Embryonic facial prominence (tissue), 1 donor: Measurements from ENCODE around the gene GALNT10.

Experiments used
- DNase-seq: peaks from one replicate; pipeline ENCODE4 v3.0.0-alpha.2; 2016; ENCODE audit errors: extremely low spot score

GALNT10 gene

DNA sequence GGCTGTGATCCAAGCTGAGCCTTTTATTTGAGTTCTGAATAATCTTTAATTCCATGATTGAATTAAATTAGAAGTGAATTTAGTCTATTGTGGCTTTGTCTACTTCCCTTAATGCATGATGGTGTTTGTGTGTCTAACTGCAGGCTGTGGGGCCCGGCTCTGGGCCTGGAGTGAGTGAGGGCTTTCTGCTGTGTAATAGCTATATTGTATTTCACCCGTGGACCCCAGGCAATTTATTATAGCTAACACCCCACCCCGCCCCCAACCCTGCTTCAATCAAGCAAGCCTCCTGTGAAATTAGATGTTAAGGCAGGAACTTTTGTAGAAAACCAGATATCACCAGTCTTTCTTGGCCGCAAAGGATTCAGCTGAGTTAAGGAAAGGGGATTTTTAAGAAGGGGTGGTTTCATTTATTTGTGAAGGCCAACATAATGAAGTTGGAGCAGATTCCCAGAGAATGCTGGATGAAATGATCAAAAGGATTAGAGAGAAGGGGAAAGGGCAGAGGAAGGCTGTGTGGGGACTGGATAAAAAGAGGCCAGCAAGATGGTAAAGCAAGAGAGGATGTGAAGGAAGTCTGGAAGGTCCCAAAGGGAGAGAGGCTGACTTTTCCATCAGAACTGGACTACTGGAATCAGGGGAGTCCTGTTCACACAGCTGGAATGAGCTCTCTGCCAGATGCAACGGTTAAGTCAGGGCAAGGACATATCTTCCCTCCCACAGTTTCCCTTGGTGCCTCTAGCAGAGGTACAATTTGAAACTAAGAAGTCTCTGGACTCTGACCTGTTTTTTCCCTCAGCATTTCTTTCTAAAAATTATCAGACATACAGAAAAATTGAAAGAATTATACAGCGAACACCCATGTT is 129.9 kb downstream of the GALNT10 start:
- peak; percentile 30 for DNase-seq

DNA sequence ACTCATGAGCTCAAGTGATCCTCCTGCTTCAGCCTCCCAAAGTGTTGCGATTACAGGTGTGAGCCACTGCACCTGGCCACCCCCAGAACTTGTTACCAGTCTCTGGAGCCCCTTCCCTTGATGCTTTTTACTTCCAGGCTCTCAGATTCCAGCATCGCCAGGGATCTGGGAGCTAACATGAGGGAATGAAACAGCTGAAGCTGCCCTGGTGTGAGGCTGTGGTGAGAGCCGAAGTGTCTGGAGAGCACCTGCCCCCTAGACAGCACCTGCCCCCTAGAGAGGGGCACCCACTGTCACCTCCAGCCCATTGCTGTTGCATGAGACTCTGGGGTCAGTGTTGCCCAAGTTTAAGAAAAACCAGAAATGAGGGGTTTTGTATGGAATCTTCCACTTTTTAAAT is 131.0 kb downstream of the GALNT10 start:
- no peak for DNase-seq

- no peak for DNase-seq
Observed at GRCh38 chr5:154324033-154324432, 133.5 kb downstream of the GALNT10 start.

- no peak for DNase-seq
Observed at GRCh38 chr5:154325566-154325965, 135.0 kb downstream of the GALNT10 start.

DNA sequence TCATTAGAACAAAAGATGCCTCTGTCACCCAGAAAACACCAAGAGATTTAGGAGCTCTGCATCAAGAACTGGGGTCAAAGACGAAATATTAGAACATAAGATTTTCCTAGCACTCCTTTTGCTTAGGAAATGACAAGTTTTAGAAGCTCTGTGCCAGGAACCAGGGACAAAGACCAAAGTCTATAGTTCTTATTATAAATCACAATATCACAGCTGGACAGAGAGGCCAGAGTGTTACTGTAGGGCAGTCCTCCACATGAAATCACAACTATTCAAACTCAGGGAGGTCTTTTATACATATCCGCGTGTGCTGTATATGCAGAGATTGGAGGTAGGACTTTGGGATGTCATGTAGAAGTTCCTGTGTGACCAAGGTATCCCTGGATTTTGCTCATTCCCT is 138.5 kb downstream of the GALNT10 start:
- DNase-seq: no peak

DNA sequence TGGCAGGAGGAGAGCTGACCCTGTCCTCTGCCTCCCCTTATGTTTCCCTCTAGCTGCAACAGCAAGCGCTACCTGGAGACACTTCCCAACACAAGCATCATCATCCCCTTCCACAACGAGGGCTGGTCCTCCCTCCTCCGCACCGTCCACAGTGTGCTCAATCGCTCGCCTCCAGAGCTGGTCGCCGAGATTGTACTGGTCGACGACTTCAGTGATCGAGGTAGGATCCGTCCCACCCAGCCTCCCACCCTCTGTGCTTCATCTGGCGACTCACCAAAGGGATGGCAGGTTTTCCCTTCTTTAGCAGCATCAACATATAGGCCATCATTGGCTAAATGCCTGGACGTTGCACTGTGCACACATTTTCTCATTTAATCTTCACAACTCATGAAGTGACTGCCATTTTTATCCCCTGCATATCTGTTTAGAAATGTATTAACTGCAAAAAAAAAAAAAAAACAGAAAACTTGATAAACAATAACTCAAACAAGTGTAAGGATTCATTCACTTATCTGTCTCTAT is 139.0 kb downstream of the GALNT10 start:
- no peak for DNase-seq

GRCh38 chr5:154330097-154330667 is 139.6 kb downstream of the GALNT10 start:
- DNase-seq: no peak

- no peak for DNase-seq
Observed at GRCh38 chr5:154331232-154331631, 140.7 kb downstream of the GALNT10 start.

DNA sequence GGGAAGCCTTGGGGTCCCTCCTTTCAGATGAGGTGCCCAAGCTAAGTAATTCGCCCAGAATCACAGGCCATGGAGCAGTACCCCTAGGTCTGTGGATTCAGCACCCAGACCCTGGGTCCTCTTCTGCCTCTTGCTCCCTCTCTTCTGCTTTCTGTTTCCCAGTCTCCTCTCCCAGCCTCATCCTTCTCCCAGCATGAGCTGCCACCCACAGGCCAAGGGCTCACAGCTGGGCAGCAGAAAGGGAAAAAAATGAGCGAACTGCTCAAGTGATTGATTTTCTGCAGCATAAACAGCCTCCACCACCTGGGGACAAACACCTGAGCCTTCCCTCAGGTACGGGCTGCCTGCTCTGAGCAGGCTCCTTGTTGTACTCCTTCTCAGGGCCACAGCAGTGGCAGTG is 141.4 kb downstream of the GALNT10 start:
- no peak for DNase-seq

- DNase-seq: no peak
Observed at GRCh38 chr5:154332451-154332850, 141.9 kb downstream of the GALNT10 start.

- no peak for DNase-seq
Observed at GRCh38 chr5:154333016-154333415, 142.5 kb downstream of the GALNT10 start.

DNA sequence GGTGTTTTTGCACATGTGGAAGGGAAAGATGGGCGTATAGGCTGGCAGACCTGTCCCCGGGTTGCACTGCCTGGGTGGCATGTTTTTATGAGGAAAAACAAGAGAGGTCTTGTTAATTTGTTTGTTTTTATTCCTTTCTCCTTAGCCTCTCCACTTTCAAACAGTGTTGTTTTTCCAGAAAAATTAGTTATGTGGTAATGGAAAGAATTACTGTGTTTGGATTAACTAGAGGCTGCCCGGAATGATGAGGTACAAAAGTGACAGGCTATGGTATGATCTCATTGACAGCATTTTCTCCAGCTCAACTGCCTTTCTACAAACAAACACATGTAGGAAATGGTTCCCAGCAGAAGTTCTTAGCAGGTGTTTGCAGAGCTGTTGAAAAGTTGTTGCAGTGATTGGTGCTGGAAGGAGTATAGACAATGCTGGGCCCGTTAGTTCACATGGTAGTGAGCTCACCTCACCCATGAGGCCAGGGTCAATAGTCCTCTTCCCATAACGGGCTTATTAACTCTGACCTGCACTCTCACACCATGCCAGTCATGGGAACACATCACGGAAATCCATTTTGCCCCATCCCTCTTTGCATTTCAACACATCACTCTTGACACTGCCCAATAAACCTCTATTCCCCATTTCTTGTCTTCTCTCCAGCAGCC is 144.0 kb downstream of the GALNT10 start:
- no peak for DNase-seq

DNA sequence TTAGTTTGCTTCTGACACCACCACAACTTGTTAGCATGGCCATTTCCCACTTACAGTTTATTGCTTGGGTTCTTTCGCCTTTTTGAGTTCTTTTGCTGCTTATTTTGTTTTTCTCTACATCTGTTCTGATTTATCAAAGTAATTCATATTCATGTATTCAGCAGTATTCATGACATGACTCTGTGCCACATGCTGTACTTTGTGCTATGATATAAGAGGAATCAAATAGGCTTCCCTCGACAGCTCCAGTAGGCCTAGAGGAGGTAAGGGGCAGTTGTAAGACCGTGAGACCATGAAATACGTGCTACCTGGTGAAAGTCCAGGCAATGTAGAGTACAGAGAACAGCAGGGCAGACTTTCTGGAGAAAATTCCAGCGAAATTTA is 144.5 kb downstream of the GALNT10 start:
- DNase-seq: no peak

- no peak for DNase-seq
Observed at GRCh38 chr5:154341620-154342019, 151.1 kb downstream of the GALNT10 start.

DNA sequence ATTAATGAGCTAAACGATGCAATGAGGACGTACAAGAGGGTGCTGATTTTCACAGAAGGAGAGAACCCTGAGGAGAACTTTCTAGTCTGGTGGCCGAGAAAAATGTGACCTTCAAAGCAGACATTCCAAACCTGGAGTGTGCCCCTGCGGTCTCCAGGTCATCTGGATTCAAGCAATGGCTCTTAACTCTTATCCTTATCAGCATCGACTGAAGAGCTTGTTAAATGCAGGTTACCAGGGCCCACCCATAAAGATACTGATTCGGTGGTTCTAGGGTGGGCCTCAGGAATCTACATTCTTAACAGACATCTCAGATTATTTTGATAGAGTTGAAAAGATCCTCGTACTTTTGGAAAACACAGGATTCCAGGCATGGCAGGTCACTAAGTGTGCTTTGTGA is 151.7 kb downstream of the GALNT10 start:
- DNase-seq: no peak

DNA sequence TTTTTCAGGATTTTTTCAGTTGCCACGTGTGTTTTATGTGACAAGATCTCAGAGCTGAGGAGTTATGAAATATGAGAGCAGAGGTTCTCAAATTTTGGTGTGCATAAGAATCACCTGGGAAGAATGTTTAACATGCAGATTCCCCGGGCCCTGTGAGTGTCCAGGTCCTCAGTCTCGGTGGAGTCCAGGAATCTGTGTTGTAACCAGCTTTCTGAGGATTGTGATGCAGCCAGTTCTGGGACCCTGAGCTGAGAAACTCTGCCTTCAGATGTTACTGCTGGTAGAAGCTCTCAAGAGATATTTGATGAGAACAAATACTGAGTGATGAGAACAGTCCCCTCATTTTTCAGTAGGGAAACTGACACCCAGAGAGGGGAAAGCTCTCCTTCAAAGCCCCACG is 152.4 kb downstream of the GALNT10 start:
- DNase-seq: no peak

DNA sequence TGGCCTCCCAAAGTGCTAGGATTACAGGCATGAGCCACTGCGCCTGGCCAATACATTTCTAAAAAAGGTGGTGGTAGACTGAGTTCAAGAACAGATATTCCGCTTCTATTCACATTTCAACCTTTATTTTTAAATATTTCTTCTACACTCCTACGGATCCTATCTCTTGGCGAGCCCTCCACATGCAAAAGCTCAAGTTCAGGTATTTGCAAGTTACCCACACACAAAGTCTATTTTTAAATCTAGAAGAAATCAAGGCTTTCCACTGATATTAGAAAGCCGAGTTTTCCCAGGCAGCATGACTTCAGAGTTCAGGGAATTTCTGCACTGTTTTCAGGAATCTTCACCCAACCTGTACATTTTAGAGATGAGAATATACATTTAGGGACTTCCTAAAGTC is 153.9 kb downstream of the GALNT10 start:
- no peak for DNase-seq

DNA sequence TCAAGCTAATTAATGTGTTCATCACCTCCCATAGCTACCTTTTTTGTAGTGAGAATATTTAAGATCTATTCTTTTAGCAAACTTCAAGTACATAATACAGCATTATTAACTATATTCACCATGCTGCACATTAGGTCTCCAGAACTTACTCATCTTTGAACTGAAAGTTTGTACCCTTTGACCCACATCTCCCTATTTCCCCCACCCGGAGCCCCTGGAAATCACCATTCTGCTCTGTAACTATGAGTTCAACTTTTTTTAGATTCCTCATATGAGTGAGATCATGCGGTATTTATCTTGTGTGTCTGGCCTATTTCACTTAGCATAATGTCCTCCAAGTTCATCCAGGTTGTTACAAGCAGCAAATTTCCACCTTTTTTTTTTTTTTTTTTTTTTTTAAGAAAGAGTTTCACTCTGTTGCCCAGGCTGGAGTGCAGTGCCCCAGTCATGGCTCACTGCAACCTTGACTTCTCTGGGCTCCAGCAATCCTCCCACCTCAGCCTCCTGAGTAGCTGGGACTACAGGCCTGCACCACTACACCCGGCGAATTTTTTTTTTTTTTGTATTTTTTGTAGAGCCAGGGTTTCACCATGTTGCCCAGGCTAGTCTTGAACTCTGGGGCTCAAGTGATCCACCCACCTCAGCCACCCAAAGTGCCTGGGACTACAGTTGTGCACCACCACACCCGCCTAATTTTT is 154.9 kb downstream of the GALNT10 start:
- DNase-seq: no peak

GRCh38 chr5:154346427-154346826 is 155.9 kb downstream of the GALNT10 start:
- DNase-seq: no peak

- DNase-seq: no peak
Observed at GRCh38 chr5:154349626-154350264, 159.2 kb downstream of the GALNT10 start.

GRCh38 chr5:154351141-154351540 is 160.6 kb downstream of the GALNT10 start:
- no peak for DNase-seq

- DNase-seq: no peak
Observed at GRCh38 chr5:154351566-154351965, 161.0 kb downstream of the GALNT10 start.
